A673 (cell line): ENCODE results near the gene INPP5F. TPM values are rescaled to one million over a fixed set of nuclear protein-coding genes. Genes with fewer than 3 reads are reported as not detected.

ENCODE experiments used
- BruUV-seq: library from RNA; stranded (reverse); fragments of 400-500 nt; replicated peaks from 2 replicates; lab custom pipeline; 2021; lab: Mats Ljungman, UMichigan
- CTCF ChIA-PET: fragments of 300-600 bp; sonication (Branson Sonifier 250); formaldehyde crosslinking; loops from one replicate; lab custom pipeline; 2022; ENCODE audit warnings: antibody characterized with exemption; lab: Charles Lee
- POLR2A ChIA-PET: fragments of 300-600 bp; sonication (Branson Sonifier 250); formaldehyde crosslinking; loops from one replicate; lab custom pipeline; 2022; ENCODE audit warnings: antibody characterized with exemption; ENCODE audit not compliant: low non-redundant PET; lab: Charles Lee
- DNase-seq: peaks from one replicate; pipeline ENCODE4 v3.0.0-alpha.2; 2015; ENCODE audit warnings: low spot score
- H3K27ac ChIP-seq: fragments of 200-600 bp; sonication (generic); 2 replicates; pipeline ENCODE4 v1.5.1; 2016; ENCODE audit warnings: mixed run types, low read depth, mild to moderate bottlenecking, mixed read lengths, antibody characterized with exemption, low read length; ENCODE audit not compliant: poor library complexity, severe bottlenecking
- H3K27me3 ChIP-seq: fragments of 200-600 bp; sonication (generic); replicated peaks from 2 replicates; pipeline ENCODE4 v1.6.1; 2017; ENCODE audit warnings: mixed run types, low read depth, mild to moderate bottlenecking, mixed read lengths, antibody characterized with exemption, low read length; ENCODE audit not compliant: insufficient read depth, poor library complexity
- H3K36me3 ChIP-seq: fragments of 200-600 bp; sonication (generic); 2 replicates; pipeline ENCODE4 v1.6.1; 2016; ENCODE audit warnings: mixed run types, mild to moderate bottlenecking, mixed read lengths, antibody characterized with exemption, low read length; ENCODE audit not compliant: insufficient read depth, poor library complexity, severe bottlenecking
- H3K4me1 ChIP-seq: fragments of 200-600 bp; sonication (generic); 2 replicates; pipeline ENCODE4 v1.6.1; 2017; ENCODE audit warnings: mixed run types, mild to moderate bottlenecking, mixed read lengths, antibody characterized with exemption, low read length; ENCODE audit not compliant: insufficient read depth, poor library complexity, severe bottlenecking
- H3K4me3 ChIP-seq: fragments of 200-600 bp; sonication (generic); 2 replicates; pipeline ENCODE4 v1.5.1; 2016; ENCODE audit warnings: low read depth, mixed run types, mild to moderate bottlenecking, mixed read lengths, low read length; ENCODE audit not compliant: poor library complexity, severe bottlenecking
- H3K9me3 ChIP-seq: fragments of 200-600 bp; sonication (generic); 2 replicates; pipeline ENCODE4 v1.6.1; 2016; ENCODE audit warnings: mixed run types, low read depth, mild to moderate bottlenecking, mixed read lengths, antibody characterized with exemption, low read length; ENCODE audit not compliant: poor library complexity, severe bottlenecking
- CTCF ChIP-seq: fragments of 300-800, 200-600 bp; sonication (generic); conservative IDR thresholded peaks from 2 replicates; pipeline ENCODE4 v1.5.1; 2017; ENCODE audit warnings: low read depth, mild to moderate bottlenecking, antibody characterized with exemption, low read length, moderate library complexity, mixed read lengths
- EZH2 ChIP-seq: fragments of 200-600 bp; sonication (generic); IDR thresholded peaks from 2 replicates; pipeline ENCODE4 v1.6.1; 2017; ENCODE audit warnings: borderline replicate concordance, low read depth, mild to moderate bottlenecking, mixed read lengths, antibody characterized with exemption, low read length; ENCODE audit not compliant: poor library complexity, severe bottlenecking
- intact Hi-C: fragments of 100-400 bp; cut with micrococcal nuclease; formaldehyde crosslinking; loops from one replicate; pipeline ENCODE4 v1.10.0; 2022; ENCODE audit not compliant: unreplicated experiment
- total RNA-seq: library from RNA; stranded (reverse); gene quantifications from 2 replicates; pipeline ENCODE4 v1.2.3, GENCODE V29; 2021

INPP5F gene
- total RNA-seq, 1 experiment from 2014 or later: 22.0 TPM

GRCh38 chr10:119776536-119776935 lies 50.7 kb downstream of the INPP5F start:
- ChIA-PET CTCF (no interaction called here), POLR2A (no interaction called here)
- intact Hi-C loops: no loop called here
- H3K9me3 ChIP-seq: no peaks in the 10 kb centered on the region
- no peaks in the 10 kb centered on the region for H3K36me3 ChIP-seq
- H3K4me1 ChIP-seq: peaks cover under 1% of the 10 kb centered on the region
- no peaks in the 10 kb centered on the region for H3K27me3 ChIP-seq
- no peak overlapping the region for H3K4me3 ChIP-seq
- H3K27ac ChIP-seq: no peak overlapping the region
- TF ChIP-seq EZH2 (no peak), CTCF (no peak)
- BruUV-seq: no TSS peak
- DNase-seq: no peak

- BruUV-seq: no TSS peak
- Histone ChIP-seq H3K27me3 (no peaks in the 10 kb centered on the region), H3K4me1 (peaks cover 11% of the 10 kb centered on the region), H3K4me3 (no peak overlapping the region), H3K27ac (no peak overlapping the region), H3K9me3 (no peaks in the 10 kb centered on the region), H3K36me3 (no peaks in the 10 kb centered on the region)
- intact Hi-C loops: no loop called here
- ChIA-PET POLR2A (no interaction called here), CTCF (no interaction called here)
- TF ChIP-seq EZH2: no peak
- TF ChIP-seq CTCF: no peak
- DNase-seq: no peak
These were observed 51.8 kb downstream of the INPP5F start for GRCh38 chr10:119777686-119778085.

- Histone ChIP-seq H3K4me1 (peaks cover 23% of the 10 kb centered on the region), H3K9me3 (no peaks in the 10 kb centered on the region), H3K36me3 (no peaks in the 10 kb centered on the region), H3K4me3 (no peak overlapping the region), H3K27ac (no peak overlapping the region), H3K27me3 (no peaks in the 10 kb centered on the region)
- ChIA-PET CTCF (no interaction called here), POLR2A (no interaction called here)
- DNase-seq: no peak
- BruUV-seq: no TSS peak
- no peak for TF ChIP-seq EZH2
- no peak for TF ChIP-seq CTCF
- intact Hi-C loops: no loop called here
These were observed 53.1 kb downstream of the INPP5F start for GRCh38 chr10:119778776-119779445.
